ENCODE measurements around the gene ERP44. TPM values are rescaled to one million over a fixed set of nuclear protein-coding genes. Genes with fewer than 3 reads are reported as not detected.
"Not testable (repeated sequence)": the region's sequence is repeated elsewhere in the genome, so short reads cannot be mapped to it uniquely, and the experiment has no call there.

ERP44 gene
- 17.5 to 18.3 TPM (median 18.2 TPM) in 3 replicates for total RNA-seq

- peaks cover 20% of the 10 kb centered on the region for H3K4me1 Mint-ChIP-seq
- DNase-seq (ENCODE audit: low spot score in 2 of 2, unreplicated experiment in 2 of 2), result peak; percentile 96
- no peaks in the 10 kb centered on the region for H3K27me3 Mint-ChIP-seq (ENCODE audit: low read depth)
- peak within 1 kb of the TSS; percentile 98 for H3K4me3 Mint-ChIP-seq
- H3K27ac Mint-ChIP-seq, result peak within 1 kb of the TSS; percentile 99
- TF ChIP-seq CTCF (IDR thresholded peaks at IDR 0.05; ENCODE audit: unreplicated experiment), result no peak
- peaks cover 3% of the 10 kb centered on the region for H3K36me3 Mint-ChIP-seq
- no peaks in the 10 kb centered on the region for H3K9me3 Mint-ChIP-seq
These were observed at the start of gene ERP44, which contains the start of gene INVS for GRCh38 chr9:100098887-100099721. Gene ERP44 (minus strand): TSS chr9:100099000. CDS start chr9:100098840, 160 bp downstream. Gene INVS (plus strand): TSS chr9:100099243. CDS start chr9:100104522, 5,279 bp downstream.

GRCh38 chr9:100145976-100146375, 47.2 kb upstream of the ERP44 start:
- not testable (repeated sequence) for H3K9me3 Mint-ChIP-seq; H3K27me3 Mint-ChIP-seq (ENCODE audit: low read depth); H3K36me3 Mint-ChIP-seq; H3K4me3 Mint-ChIP-seq; DNase-seq (ENCODE audit: low spot score in 2 of 2, unreplicated experiment in 2 of 2)
- H3K4me1 Mint-ChIP-seq, result peaks cover 25% of the 10 kb centered on the region
- peak overlapping the region; percentile 15 for H3K27ac Mint-ChIP-seq

- H3K4me3 Mint-ChIP-seq; DNase-seq (ENCODE audit: low spot score in 2 of 2, unreplicated experiment in 2 of 2); H3K27me3 Mint-ChIP-seq (ENCODE audit: low read depth); H3K36me3 Mint-ChIP-seq; H3K9me3 Mint-ChIP-seq; H3K27ac Mint-ChIP-seq: not testable (repeated sequence)
- peaks cover 20% of the 10 kb centered on the region for H3K4me1 Mint-ChIP-seq
These were observed 46.6 kb upstream of the ERP44 start for GRCh38 chr9:100145167-100145934.

GRCh38 chr9:100141862-100142261, 43.1 kb upstream of the ERP44 start:
- H3K4me3 Mint-ChIP-seq; H3K9me3 Mint-ChIP-seq; H3K27ac Mint-ChIP-seq; H3K4me1 Mint-ChIP-seq; H3K27me3 Mint-ChIP-seq (ENCODE audit: low read depth); H3K36me3 Mint-ChIP-seq; DNase-seq (ENCODE audit: low spot score in 2 of 2, unreplicated experiment in 2 of 2): not testable (repeated sequence)

- not testable (repeated sequence) for H3K27ac Mint-ChIP-seq; H3K36me3 Mint-ChIP-seq; H3K9me3 Mint-ChIP-seq; DNase-seq (ENCODE audit: low spot score in 2 of 2, unreplicated experiment in 2 of 2); H3K27me3 Mint-ChIP-seq (ENCODE audit: low read depth); H3K4me1 Mint-ChIP-seq; H3K4me3 Mint-ChIP-seq
These were observed 41.5 kb upstream of the ERP44 start for GRCh38 chr9:100140303-100140702.

GRCh38 chr9:100136799-100137198, 38.0 kb upstream of the ERP44 start:
- H3K4me1 Mint-ChIP-seq; H3K27me3 Mint-ChIP-seq (ENCODE audit: low read depth); H3K4me3 Mint-ChIP-seq; DNase-seq (ENCODE audit: low spot score in 2 of 2, unreplicated experiment in 2 of 2); H3K27ac Mint-ChIP-seq: not testable (repeated sequence)
- peaks cover 23% of the 10 kb centered on the region for H3K36me3 Mint-ChIP-seq
- peaks cover 11% of the 10 kb centered on the region for H3K9me3 Mint-ChIP-seq

- peaks cover 11% of the 10 kb centered on the region for H3K9me3 Mint-ChIP-seq
- DNase-seq (ENCODE audit: low spot score in 2 of 2, unreplicated experiment in 2 of 2), result no peak
- no peak overlapping the region for H3K4me3 Mint-ChIP-seq
- H3K27me3 Mint-ChIP-seq (ENCODE audit: low read depth), result no peaks in the 10 kb centered on the region
- peaks cover 25% of the 10 kb centered on the region for H3K36me3 Mint-ChIP-seq
- no peaks in the 10 kb centered on the region for H3K4me1 Mint-ChIP-seq
- H3K27ac Mint-ChIP-seq, result no peak overlapping the region
- no peak for TF ChIP-seq CTCF (IDR thresholded peaks at IDR 0.05; ENCODE audit: unreplicated experiment)
These were observed 35.9 kb upstream of the ERP44 start for GRCh38 chr9:100134731-100135130.

GRCh38 chr9:100131875-100132430, 33.2 kb upstream of the ERP44 start:
- peaks cover 11% of the 10 kb centered on the region for H3K9me3 Mint-ChIP-seq
- no peak for TF ChIP-seq CTCF (IDR thresholded peaks at IDR 0.05; ENCODE audit: unreplicated experiment)
- no peaks in the 10 kb centered on the region for H3K4me1 Mint-ChIP-seq
- H3K27ac Mint-ChIP-seq, result no peak overlapping the region
- DNase-seq (ENCODE audit: low spot score in 2 of 2, unreplicated experiment in 2 of 2), result no peak
- H3K36me3 Mint-ChIP-seq, result peaks cover 22% of the 10 kb centered on the region
- H3K4me3 Mint-ChIP-seq, result no peak overlapping the region
- no peaks in the 10 kb centered on the region for H3K27me3 Mint-ChIP-seq (ENCODE audit: low read depth)
